Right renal cortex interstitium (tissue), 3 donors: Measurements from ENCODE around the gene KCNH8. TPM values are rescaled to one million over a fixed set of nuclear protein-coding genes. Genes with fewer than 3 reads are reported as not detected.

Source experiments
- DNase-seq, 3 donors: peaks; one replicate each; pipeline ENCODE4 v3.0.0-alpha.2; 2013; ENCODE audit warnings: low read depth in 3 of 3, low spot score in 2 of 3
- polyA plus RNA-seq, 3 donors: library from polyadenylated mRNA; unstranded; fragments of 120-200 nt; gene quantifications; one replicate each; pipeline ENCODE4 v1.2.1, GENCODE V29; 2013; ENCODE audit not compliant: insufficient read length in 3 of 3

KCNH8 gene
- polyA plus RNA-seq, 3 donors, result 0.75 to 1.4 (median 0.99) TPM

DNA sequence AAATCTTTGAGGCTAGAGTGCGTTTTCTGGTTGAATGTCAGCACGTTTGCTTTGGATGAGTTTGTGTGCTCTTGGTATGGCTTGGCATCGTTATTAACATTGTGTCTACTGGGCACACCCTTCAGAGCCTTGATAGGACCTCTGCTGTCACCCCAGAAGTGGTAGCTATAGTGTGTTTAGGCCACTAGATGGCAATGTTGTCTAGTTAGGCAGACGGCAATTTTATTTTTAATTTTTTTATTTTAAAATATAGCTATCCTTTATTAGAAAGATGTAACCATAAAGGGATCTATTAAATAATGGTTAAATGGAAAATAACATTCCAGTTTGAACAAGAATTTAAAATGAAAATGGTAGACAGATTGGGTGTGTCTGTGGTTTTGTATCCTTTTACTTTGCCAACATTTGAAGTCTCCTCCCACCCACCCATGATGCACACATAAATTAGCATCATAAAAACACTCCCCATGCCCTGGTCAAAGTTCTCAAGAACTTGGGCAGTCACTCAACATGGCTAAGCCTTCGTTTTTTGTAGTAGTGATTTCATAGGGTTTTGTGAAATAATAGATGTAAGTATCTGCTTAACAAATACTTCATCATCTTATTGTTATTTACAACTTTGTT, 200.7 kb downstream of the KCNH8 start:
- no peak for DNase-seq

DNA sequence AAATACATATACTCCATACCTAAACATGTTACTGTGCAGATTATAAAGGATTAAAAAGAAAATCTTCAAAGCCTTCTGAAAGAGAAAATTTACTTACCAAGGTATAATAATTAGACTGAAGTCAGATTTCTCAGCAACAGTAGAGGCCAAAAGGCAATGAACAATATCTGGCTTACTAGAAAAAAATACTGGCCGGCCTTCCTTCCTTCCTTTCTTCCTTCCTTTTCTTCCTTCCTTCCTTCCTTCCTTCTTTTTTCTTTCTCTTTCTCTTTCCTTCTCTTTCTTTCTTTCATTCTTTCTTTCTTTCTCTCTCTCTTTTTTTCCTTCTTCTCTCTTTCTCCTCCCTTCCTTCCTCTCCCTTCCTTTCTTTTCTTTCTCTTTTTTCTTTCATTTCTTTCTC, 209.6 kb downstream of the KCNH8 start:
- DNase-seq, result no peak

- DNase-seq, result no peak
Measured at GRCh38 chr3:19363071-19363470, 214.8 kb downstream of the KCNH8 start.

- DNase-seq, result no peak
Measured at GRCh38 chr3:19364148-19364547, 215.8 kb downstream of the KCNH8 start.

- DNase-seq, result no peak
Measured at GRCh38 chr3:19365471-19365870, 217.2 kb downstream of the KCNH8 start.

GRCh38 chr3:19384868-19385267, 236.6 kb downstream of the KCNH8 start:
- no peak for DNase-seq

DNA sequence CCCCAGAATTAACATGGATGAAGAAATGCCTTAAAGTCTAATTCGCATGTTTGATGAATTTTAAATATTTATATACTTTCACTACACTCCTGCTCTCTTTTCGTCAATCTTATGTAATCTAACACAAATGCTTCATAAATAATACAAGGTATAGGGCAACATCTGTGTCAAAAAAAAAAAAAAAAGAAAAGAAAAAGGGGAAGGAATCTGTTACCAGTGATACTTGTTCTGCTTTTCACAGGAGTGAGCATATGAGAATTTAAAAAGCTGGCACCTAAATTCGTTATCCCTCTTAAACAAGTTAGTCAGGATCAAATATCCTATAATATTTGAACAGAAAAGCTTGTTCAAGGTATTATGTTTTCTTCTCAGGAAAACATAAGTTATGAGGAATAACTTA, 243.8 kb downstream of the KCNH8 start:
- DNase-seq, result no peak

DNA sequence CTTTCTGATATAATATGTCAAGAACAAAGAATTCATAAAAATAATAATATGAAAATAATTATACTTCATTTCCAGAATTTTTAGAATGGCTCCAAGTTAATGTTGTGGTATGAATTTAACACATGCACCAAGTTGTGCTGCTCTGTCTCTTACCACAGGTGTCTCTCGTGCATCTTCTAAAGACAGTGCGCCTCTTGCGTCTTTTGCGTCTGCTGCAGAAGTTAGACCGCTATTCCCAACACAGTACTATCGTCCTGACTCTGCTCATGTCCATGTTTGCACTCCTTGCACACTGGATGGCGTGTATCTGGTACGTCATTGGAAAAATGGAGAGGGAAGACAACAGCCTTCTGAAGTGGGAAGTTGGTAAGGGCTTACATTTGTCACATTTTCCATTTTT, 246.6 kb downstream of the KCNH8 start:
- DNase-seq, result no peak

DNA sequence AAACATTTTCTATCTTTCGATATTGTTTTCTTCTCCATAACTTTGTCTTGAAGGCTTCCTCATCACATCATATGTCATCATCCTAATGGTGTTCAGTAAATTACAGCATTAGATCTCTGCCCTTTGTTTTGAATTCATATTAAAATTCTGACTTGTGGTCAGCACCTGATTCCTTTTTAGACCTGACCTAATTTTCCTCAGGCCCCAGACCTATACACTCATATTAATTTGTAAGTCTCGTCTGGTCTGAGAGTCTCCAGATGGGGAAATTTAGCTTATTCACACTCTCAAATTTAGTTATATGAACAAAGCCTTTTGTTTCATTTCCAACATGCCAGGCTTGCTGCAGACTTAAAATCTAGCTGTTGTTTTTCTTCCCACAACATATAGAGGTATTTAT, 248.4 kb downstream of the KCNH8 start:
- DNase-seq, result no peak

DNA sequence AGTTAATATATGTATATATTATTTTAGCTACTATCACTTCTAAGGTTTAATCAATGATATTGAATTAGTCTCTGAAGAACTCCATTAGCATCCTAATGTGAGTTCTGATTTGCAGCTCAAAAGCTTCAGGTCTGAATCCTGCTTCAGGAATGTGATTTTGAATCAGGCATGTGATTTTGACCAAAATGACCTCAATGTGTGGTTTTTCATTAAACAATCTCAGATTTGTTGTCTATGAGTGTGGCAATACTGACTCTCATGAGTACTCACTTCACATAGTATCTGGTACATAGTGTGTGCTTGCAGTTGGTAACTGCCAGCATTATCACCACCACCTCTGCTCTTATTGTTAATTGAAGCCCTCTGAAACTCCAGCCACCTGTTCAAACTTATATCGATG, 251.0 kb downstream of the KCNH8 start:
- no peak for DNase-seq

GRCh38 chr3:19399836-19400235, 251.5 kb downstream of the KCNH8 start:
- no peak for DNase-seq

DNA sequence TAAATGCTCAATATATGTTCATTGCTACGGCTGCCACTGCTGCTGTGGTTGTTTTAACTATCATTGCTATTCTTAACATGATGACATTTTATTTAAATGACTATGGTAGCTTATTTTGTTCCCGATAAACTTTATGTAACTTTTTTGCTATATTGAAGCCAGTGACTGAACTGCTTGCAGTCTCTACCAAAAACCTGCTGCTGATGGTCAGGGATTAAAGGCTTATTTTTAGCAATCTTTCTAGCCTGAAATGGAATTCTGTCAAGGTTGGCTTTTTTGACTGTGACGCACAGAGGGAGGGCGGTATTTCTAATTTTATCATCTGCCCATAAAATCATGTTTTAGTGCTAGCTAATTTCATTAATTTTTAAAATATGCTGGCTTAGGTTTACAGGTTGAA, 271.8 kb downstream of the KCNH8 start:
- DNase-seq, result no peak

DNA sequence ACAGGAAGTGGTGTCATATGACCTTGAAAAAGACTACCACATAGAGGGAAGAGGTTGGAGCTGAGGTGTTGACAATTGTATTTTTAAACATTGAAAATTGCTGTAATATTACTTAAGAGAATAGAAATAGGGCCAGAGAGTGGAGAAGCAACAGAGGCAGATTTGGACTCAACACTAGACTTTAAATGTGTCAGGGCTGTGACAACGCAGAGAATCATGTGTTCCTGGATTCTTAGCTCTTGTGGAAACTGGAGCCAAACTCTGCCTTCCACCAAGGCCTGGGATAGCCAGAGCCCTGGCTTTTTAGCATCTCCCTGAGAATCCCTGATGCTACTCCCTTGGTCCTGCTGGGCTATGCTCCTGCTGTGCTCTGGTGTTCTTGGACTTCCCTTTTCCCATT, 277.5 kb downstream of the KCNH8 start:
- no peak for DNase-seq

DNA sequence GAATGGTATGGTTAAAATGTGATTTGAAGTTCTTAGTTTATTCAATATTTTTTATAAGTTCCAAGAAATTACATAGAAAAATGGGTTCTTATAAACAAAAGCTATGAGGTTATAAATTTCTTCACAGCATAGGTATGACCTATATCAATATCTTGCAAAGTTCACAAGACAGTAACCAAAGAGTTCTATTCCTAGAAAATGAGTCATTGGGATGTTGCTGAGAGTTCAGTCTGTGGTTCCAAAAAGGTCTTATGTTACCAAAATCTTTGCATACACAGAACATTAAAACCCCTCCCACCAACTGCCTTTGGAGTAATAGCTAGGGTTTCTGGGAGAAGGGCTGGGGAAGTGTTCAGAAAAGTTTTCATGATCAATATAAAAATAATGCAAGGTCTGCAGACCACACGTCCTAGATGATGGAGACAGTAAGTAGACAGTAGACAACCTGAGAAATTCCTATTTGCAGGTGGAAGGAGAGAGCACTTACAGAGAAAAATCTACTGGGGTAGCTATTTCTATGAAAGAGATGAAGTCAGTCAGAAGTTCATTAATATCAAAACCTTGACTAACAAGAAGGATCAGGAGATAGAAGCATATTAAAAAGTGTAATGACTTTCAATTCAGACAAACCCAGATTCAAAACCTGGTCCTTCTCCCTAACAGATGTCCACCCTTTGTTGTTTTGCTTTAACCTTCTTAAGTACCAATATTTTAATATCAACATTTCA, 279.3 kb downstream of the KCNH8 start:
- no peak for DNase-seq

GRCh38 chr3:19428729-19429128, 280.4 kb downstream of the KCNH8 start:
- no peak for DNase-seq

DNA sequence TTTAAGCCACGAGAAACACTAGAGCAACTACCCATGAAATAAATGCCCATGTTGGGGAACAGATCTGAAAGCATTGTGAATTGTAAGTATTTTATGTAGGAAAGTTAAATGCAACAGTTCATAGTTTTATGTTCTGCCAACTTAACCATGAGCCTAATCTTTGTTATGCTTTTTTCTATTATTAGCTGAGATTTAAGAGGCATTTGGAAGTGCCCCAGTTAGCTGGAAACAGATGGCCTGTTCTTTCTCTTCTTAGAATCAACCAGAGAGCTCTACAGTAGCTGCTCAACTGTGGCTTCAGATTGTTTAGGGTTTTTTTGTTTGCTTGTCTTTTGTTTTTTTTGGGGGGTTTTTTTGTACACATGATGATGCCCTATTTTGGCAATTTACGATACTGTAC, 284.4 kb downstream of the KCNH8 start:
- no peak for DNase-seq

GRCh38 chr3:19436746-19437145, 288.4 kb downstream of the KCNH8 start:
- DNase-seq, result no peak

GRCh38 chr3:19439944-19440343, 291.6 kb downstream of the KCNH8 start:
- no peak for DNase-seq

- no peak for DNase-seq
Measured at GRCh38 chr3:19446138-19446537, 297.8 kb downstream of the KCNH8 start.

DNA sequence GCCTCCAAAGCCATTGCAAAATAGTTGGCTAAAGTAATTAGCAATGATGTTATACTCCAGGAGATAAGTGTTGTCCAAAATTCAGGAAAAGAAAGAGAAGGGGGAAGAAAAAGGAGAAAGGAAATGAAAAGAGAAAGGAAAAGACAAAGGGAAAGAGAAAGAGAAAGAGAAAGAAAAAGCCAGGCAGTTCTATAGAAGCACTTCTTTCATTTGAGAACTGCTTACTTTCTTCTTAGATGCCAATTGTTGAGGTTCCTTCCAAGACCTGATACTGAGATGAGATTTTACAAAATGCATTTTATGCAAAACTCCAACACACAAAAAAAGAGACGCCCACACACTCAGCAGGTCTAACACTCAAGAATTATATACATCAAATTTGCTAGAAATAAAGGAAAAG, 298.4 kb downstream of the KCNH8 start:
- DNase-seq, result no peak

- DNase-seq, result no peak
Measured at GRCh38 chr3:19455546-19455945, 307.2 kb downstream of the KCNH8 start.

GRCh38 chr3:19456738-19457137, 308.4 kb downstream of the KCNH8 start:
- no peak for DNase-seq

DNA sequence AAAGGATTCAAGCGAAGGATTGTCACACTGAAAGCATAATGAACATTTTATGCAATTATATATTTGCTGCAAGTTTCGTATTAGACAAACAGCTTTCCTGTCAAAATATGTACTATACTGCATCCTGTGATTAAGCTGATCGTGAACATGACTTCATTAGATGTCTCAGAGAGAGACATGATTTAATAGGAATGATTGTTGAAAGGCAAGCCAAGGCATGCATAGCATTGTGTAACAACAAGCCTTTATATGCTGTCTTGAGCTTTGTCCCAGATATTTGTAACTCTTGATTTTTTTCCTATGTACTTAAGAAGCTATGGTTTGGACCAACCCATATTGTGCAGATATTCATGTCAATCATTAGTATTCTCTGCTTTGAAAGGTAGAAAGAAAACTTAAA, 309.1 kb downstream of the KCNH8 start:
- DNase-seq, result no peak
